GM19193 (cell line): ENCODE measurements around the gene BOLL.

ENCODE experiments used
- POLR2A ChIP-seq: IDR thresholded peaks from 4 replicates; pipeline ENCODE4 v1.6.1; 2011; ENCODE audit not compliant: insufficient read depth, insufficient read length; ENCODE audit errors: extremely low read depth

BOLL gene

GRCh38 chr2:197717863-197718262, 67.3 kb downstream of the BOLL start:
- no peak for TF ChIP-seq POLR2A

- no peak for TF ChIP-seq POLR2A
These were observed 71.8 kb downstream of the BOLL start for GRCh38 chr2:197713271-197713670.

- no peak for TF ChIP-seq POLR2A
These were observed 73.5 kb downstream of the BOLL start for GRCh38 chr2:197711578-197711977.

GRCh38 chr2:197710424-197711042, 74.6 kb downstream of the BOLL start:
- TF ChIP-seq POLR2A: no peak

- TF ChIP-seq POLR2A: no peak
These were observed 76.8 kb downstream of the BOLL start for GRCh38 chr2:197708331-197708730.

GRCh38 chr2:197707316-197708213, 77.6 kb downstream of the BOLL start:
- TF ChIP-seq POLR2A: no peak

- no peak for TF ChIP-seq POLR2A
These were observed 78.3 kb downstream of the BOLL start for GRCh38 chr2:197706839-197707207.

- TF ChIP-seq POLR2A: no peak
These were observed 78.9 kb downstream of the BOLL start for GRCh38 chr2:197705912-197706838.

- TF ChIP-seq POLR2A: peak; percentile 92
These were observed 79.8 kb downstream of the BOLL start, which contains the start of gene MARS2 for GRCh38 chr2:197705121-197705911. Gene MARS2 (plus strand): TSS chr2:197705369. CDS start chr2:197705406, 37 bp downstream.

GRCh38 chr2:197704434-197705120, 80.5 kb downstream of the BOLL start:
- TF ChIP-seq POLR2A: no peak

- no peak for TF ChIP-seq POLR2A
These were observed 84.2 kb downstream of the BOLL start for GRCh38 chr2:197700960-197701359.

GRCh38 chr2:197677483-197677882, 107.6 kb downstream of the BOLL start:
- TF ChIP-seq POLR2A: no peak

- no peak for TF ChIP-seq POLR2A
These were observed 108.1 kb downstream of the BOLL start for GRCh38 chr2:197677056-197677455.
